ENCODE measurements around the gene LPP.

DNA sequence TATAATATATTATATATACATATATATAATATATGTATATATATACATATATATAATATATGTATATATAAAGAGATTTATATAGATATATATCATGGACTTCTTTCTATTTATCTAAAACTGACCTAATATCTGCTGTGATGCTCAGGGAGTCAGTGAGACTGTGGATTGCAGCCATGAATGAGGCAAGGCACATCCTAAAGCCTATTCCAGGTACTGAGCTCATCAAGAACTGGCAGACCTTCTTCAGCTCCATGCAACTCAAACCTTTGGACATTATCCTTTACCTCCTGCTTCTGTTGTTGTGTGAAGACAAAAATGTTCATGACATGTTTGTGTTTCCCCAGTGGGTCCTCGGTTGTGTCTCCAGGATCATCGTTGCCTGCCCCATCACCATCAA is 7.7 kb upstream of the LPP start:
- TF ChIP-seq EZH2 (IDR thresholded peaks at IDR 0.05; ENCODE audit: insufficient read depth, low read length): no peak
- TF ChIP-seq, protein P1, sequence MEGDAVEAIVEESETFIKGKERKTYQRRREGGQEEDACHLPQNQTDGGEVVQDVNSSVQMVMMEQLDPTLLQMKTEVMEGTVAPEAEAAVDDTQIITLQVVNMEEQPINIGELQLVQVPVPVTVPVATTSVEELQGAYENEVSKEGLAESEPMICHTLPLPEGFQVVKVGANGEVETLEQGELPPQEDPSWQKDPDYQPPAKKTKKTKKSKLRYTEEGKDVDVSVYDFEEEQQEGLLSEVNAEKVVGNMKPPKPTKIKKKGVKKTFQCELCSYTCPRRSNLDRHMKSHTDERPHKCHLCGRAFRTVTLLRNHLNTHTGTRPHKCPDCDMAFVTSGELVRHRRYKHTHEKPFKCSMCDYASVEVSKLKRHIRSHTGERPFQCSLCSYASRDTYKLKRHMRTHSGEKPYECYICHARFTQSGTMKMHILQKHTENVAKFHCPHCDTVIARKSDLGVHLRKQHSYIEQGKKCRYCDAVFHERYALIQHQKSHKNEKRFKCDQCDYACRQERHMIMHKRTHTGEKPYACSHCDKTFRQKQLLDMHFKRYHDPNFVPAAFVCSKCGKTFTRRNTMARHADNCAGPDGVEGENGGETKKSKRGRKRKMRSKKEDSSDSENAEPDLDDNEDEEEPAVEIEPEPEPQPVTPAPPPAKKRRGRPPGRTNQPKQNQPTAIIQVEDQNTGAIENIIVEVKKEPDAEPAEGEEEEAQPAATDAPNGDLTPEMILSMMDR (IDR thresholded peaks at IDR 0.05; ENCODE audit: insufficient read depth, low read depth, low read length): no peak
